OCI-LY7 (cell line): Measurements from ENCODE around the gene MOK.

Experiments
- CTCF ChIP-seq: fragments of 200-600 bp; sonication (generic); conservative IDR thresholded peaks from 2 replicates; pipeline ENCODE4 v1.5.1; 2014; ENCODE audit warnings: mild to moderate bottlenecking, antibody characterized with exemption, low read length, moderate library complexity, mixed read lengths
- EZH2phosphoT487 ChIP-seq: fragments of 200-600 bp; sonication (generic); IDR thresholded peaks from 2 replicates; pipeline ENCODE4 v1.6.1; 2018; ENCODE audit warnings: low read depth, borderline replicate concordance, mild to moderate bottlenecking, mixed run types, antibody characterized with exemption, low read length, moderate library complexity, mixed read lengths

- TF ChIP-seq CTCF = no peak
- no peak for TF ChIP-seq EZH2phosphoT487
Measured at GRCh38 chr14:102344084-102344483, 39.1 kb upstream of the MOK start.
